ENCODE measurements around the gene ATP2A3.
A peak's percentile ranks its signal among the peaks of the same experiment; 100 is the strongest.

DNA sequence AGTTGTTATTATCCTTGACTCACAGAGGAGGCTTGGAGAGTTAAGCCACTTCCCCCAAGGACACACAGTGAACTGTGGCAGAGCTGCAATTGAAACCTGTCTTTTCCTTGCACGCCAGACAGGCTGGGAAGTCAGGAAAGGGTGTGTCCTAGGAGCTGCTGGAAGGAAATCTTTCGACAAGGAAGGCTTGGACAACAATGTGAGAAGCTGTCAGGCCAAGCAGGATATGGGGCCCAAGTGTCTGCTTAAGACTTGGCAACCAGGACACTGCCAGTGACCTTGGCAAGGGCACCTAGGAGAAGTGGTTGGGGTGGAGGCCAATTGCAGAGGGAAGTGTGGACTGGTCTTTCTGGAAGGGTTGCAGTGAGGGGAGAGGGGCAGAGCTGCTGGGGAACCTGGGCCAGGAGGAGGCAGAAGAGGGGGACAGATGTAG is 69.3 kb downstream of the ATP2A3 start:
- TF ChIP-seq, protein P1, sequence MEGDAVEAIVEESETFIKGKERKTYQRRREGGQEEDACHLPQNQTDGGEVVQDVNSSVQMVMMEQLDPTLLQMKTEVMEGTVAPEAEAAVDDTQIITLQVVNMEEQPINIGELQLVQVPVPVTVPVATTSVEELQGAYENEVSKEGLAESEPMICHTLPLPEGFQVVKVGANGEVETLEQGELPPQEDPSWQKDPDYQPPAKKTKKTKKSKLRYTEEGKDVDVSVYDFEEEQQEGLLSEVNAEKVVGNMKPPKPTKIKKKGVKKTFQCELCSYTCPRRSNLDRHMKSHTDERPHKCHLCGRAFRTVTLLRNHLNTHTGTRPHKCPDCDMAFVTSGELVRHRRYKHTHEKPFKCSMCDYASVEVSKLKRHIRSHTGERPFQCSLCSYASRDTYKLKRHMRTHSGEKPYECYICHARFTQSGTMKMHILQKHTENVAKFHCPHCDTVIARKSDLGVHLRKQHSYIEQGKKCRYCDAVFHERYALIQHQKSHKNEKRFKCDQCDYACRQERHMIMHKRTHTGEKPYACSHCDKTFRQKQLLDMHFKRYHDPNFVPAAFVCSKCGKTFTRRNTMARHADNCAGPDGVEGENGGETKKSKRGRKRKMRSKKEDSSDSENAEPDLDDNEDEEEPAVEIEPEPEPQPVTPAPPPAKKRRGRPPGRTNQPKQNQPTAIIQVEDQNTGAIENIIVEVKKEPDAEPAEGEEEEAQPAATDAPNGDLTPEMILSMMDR (IDR thresholded peaks at IDR 0.05), result no peak
- TF ChIP-seq POLR2A (IDR thresholded peaks at IDR 0.05), result peak in 1 of 2 donors; percentile 10
